ENCODE measurements around the gene SERTAD2. TPM values are rescaled to one million over a fixed set of nuclear protein-coding genes. Genes with fewer than 3 reads are reported as not detected.

SERTAD2 gene
- total RNA-seq, 1 donor from 2014 or later: 19.1 TPM

GRCh38 chr2:64698668-64699444 is 45.1 kb upstream of the SERTAD2 start:
- no peak overlapping the region for H3K4me3 Mint-ChIP-seq
- no peaks in the 10 kb centered on the region for H3K9me3 Mint-ChIP-seq
- no peak overlapping the region for H3K4me2 ChIP-seq
- H3K36me3 Mint-ChIP-seq: no peaks in the 10 kb centered on the region
- H3K4me1 Mint-ChIP-seq: peaks cover 19% of the 10 kb centered on the region
- no peak overlapping the region for H3K9ac ChIP-seq
- H3F3A ChIP-seq (ENCODE audit: low read depth): peaks cover 8% of the 10 kb centered on the region
- H4K20me1 ChIP-seq (ENCODE audit: low read depth): no peaks in the 10 kb centered on the region
- H3K79me2 ChIP-seq (ENCODE audit: low read depth): no peaks in the 10 kb centered on the region
- no peaks in the 10 kb centered on the region for H3K27me3 ChIP-seq
- no peak overlapping the region for H3K27ac Mint-ChIP-seq
- no peak for DNase-seq (ENCODE audit: low spot score)
- no peak overlapping the region for H2AFZ ChIP-seq (replicated peaks)
- no peaks in the 10 kb centered on the region for H3K36me3 ChIP-seq
- H3K9me3 ChIP-seq (ENCODE audit: low read depth): no peaks in the 10 kb centered on the region
- H3K4me1 ChIP-seq: peaks cover 19% of the 10 kb centered on the region
- no peak for TF ChIP-seq EZH2phosphoT487 (IDR thresholded peaks at IDR 0.05)
- TF ChIP-seq EZH2 (IDR thresholded peaks at IDR 0.05): no peak
- no peak overlapping the region for H3K27ac ChIP-seq
- H3K27me3 Mint-ChIP-seq (ENCODE audit: insufficient read depth, low read depth): peaks cover 4% of the 10 kb centered on the region
- H3K4me3 ChIP-seq: no peak overlapping the region

DNA sequence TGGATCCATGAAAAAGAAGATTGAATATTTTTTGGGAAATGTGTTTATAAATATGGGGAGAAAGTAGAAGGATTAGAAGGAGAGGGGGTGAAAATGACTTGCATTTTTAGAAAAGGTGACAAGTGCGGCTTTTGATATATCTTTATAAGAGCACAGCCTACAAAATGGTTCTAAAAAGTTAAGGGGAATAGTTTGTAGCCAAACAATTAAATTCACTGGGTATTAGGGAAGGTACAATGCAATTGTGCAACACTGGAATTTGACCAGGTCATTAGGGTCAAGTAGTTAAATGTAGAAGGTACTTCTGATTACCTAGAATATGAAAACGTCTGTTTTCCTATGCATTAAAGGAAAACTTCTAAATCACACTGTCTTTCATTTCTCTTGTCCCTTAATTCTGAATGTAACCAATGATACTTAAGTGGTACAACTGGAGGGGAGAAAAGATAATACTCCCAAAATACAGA is 44.5 kb upstream of the SERTAD2 start:
- Mint-ChIP-seq H3K4me1 (peaks cover 19% of the 10 kb centered on the region), H3K36me3 (no peaks in the 10 kb centered on the region), H3K9me3 (peaks cover 3% of the 10 kb centered on the region), H3K27me3 (ENCODE audit: insufficient read depth, low read depth) (peaks cover 4% of the 10 kb centered on the region), H3K4me3 (no peak overlapping the region), H3K27ac (no peak overlapping the region)
- peaks cover 8% of the 10 kb centered on the region for H3F3A ChIP-seq (ENCODE audit: low read depth)
- H3K4me1 ChIP-seq: peaks cover 19% of the 10 kb centered on the region
- no peaks in the 10 kb centered on the region for H3K79me2 ChIP-seq (ENCODE audit: low read depth)
- no peaks in the 10 kb centered on the region for H3K9me3 ChIP-seq (ENCODE audit: low read depth)
- H3K36me3 ChIP-seq: no peaks in the 10 kb centered on the region
- H3K4me3 ChIP-seq: no peak overlapping the region
- no peak overlapping the region for H3K4me2 ChIP-seq
- TF ChIP-seq, protein P1, sequence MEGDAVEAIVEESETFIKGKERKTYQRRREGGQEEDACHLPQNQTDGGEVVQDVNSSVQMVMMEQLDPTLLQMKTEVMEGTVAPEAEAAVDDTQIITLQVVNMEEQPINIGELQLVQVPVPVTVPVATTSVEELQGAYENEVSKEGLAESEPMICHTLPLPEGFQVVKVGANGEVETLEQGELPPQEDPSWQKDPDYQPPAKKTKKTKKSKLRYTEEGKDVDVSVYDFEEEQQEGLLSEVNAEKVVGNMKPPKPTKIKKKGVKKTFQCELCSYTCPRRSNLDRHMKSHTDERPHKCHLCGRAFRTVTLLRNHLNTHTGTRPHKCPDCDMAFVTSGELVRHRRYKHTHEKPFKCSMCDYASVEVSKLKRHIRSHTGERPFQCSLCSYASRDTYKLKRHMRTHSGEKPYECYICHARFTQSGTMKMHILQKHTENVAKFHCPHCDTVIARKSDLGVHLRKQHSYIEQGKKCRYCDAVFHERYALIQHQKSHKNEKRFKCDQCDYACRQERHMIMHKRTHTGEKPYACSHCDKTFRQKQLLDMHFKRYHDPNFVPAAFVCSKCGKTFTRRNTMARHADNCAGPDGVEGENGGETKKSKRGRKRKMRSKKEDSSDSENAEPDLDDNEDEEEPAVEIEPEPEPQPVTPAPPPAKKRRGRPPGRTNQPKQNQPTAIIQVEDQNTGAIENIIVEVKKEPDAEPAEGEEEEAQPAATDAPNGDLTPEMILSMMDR (IDR thresholded peaks at IDR 0.05): no peak
- TF ChIP-seq EZH2phosphoT487 (IDR thresholded peaks at IDR 0.05): no peak
- TF ChIP-seq EZH2 (IDR thresholded peaks at IDR 0.05): no peak
- DNase-seq (ENCODE audit: low spot score): no peak
- H3K27me3 ChIP-seq: no peaks in the 10 kb centered on the region
- no peaks in the 10 kb centered on the region for H4K20me1 ChIP-seq (ENCODE audit: low read depth)
- H3K9ac ChIP-seq: no peak overlapping the region
- H2AFZ ChIP-seq (replicated peaks): no peak overlapping the region
- no peak overlapping the region for H3K27ac ChIP-seq

- H3K9me3 Mint-ChIP-seq: peaks cover 5% of the 10 kb centered on the region
- H3K4me2 ChIP-seq: no peak overlapping the region
These were observed 43.8 kb upstream of the SERTAD2 start for GRCh38 chr2:64697297-64698176.

More at GRCh38 chr2:64697297-64698176, 43.8 kb upstream of the SERTAD2 start:
- no peaks in the 10 kb centered on the region for H3K36me3 ChIP-seq
- H3K4me3 Mint-ChIP-seq: no peak overlapping the region
- no peak for TF ChIP-seq EZH2 (IDR thresholded peaks at IDR 0.05)
- TF ChIP-seq, protein P1 (IDR thresholded peaks at IDR 0.05): no peak
- no peak overlapping the region for H3K9ac ChIP-seq
- H2AFZ ChIP-seq (replicated peaks): no peak overlapping the region
- H3K4me1 ChIP-seq: peaks cover 19% of the 10 kb centered on the region
- peaks cover 4% of the 10 kb centered on the region for H3K27me3 Mint-ChIP-seq (ENCODE audit: insufficient read depth, low read depth)
- H3K27me3 ChIP-seq: no peaks in the 10 kb centered on the region
- H3K4me1 Mint-ChIP-seq: peaks cover 19% of the 10 kb centered on the region
- no peak overlapping the region for H3K27ac Mint-ChIP-seq
- no peak overlapping the region for H3K27ac ChIP-seq
- no peak overlapping the region for H3K4me3 ChIP-seq
- no peaks in the 10 kb centered on the region for H3K79me2 ChIP-seq (ENCODE audit: low read depth)
- H4K20me1 ChIP-seq (ENCODE audit: low read depth): no peaks in the 10 kb centered on the region
- no peaks in the 10 kb centered on the region for H3K36me3 Mint-ChIP-seq
- H3K9me3 ChIP-seq (ENCODE audit: low read depth): no peaks in the 10 kb centered on the region
- DNase-seq (ENCODE audit: low spot score): no peak
- H3F3A ChIP-seq (ENCODE audit: low read depth): peaks cover 8% of the 10 kb centered on the region

All from neural progenitor cell (in vitro differentiated cells).